Keratinocyte (primary cell): ENCODE measurements around the gene AP5M1. TPM values are rescaled to one million over a fixed set of nuclear protein-coding genes. Genes with fewer than 3 reads are reported as not detected.

Experiments used
- DNase-seq: peaks from one replicate; pipeline ENCODE4 v3.0.0-alpha.2; 2011; ENCODE audit warnings: low read depth, missing footprints, low spot score
- FAIRE-seq: peaks from 2 replicates; lab custom pipeline; 2011; peaks lifted over from hg19 to GRCh38; lab: Jason Lieb, UNC
- H2AFZ ChIP-seq: 2 replicates; pipeline ENCODE4 v1.6.0; 2012; ENCODE audit warnings: low read length, control low read depth, inconsistent platforms; ENCODE audit not compliant: control insufficient read depth
- H3K27ac ChIP-seq: 2 replicates; pipeline ENCODE4 v1.5.1; 2011; ENCODE audit warnings: low read length; ENCODE audit not compliant: control insufficient read depth, insufficient read depth
- H3K27me3 ChIP-seq: 3 replicates; pipeline ENCODE4 v1.6.0; 2011; ENCODE audit warnings: low read length; ENCODE audit not compliant: control insufficient read depth, insufficient read depth; ENCODE audit errors: extremely low read depth
- H3K36me3 ChIP-seq, 2 experiments: 2 replicates in 1 of 2; 3 replicates in 1 of 2; pipeline ENCODE4 v1.5.1; 2011; ENCODE audit warnings: low read length in 2 of 2, mild to moderate bottlenecking in 1 of 2; ENCODE audit not compliant: control insufficient read depth in 2 of 2, insufficient read depth in 2 of 2; ENCODE audit errors: extremely low read depth in 1 of 2
- H3K4me1 ChIP-seq: 3 replicates; pipeline ENCODE4 v1.5.1; 2011; ENCODE audit warnings: low read length; ENCODE audit not compliant: control insufficient read depth, insufficient read depth; ENCODE audit errors: extremely low read depth
- H3K4me2 ChIP-seq: 3 replicates; pipeline ENCODE4 v1.6.0; 2011; ENCODE audit warnings: low read depth, low read length; ENCODE audit not compliant: control insufficient read depth, insufficient read depth; ENCODE audit errors: extremely low read depth
- H3K4me3 ChIP-seq, 3 experiments: fragments of 200-600 bp in 1 of 3; sonication (generic) in 1 of 3; 2 replicates in 2 of 3; 3 replicates in 1 of 3; pipeline ENCODE4 v1.5.1; 2011 to 2016; ENCODE audit warnings: low read length in 3 of 3, mild to moderate bottlenecking in 3 of 3, control low read depth in 2 of 3, inconsistent platforms in 1 of 3, low read depth in 1 of 3, mixed read lengths in 1 of 3, mixed run types in 1 of 3, moderate library complexity in 1 of 3; ENCODE audit not compliant: control insufficient read depth in 2 of 3, insufficient read depth in 2 of 3; ENCODE audit errors: extremely low read depth in 1 of 3
- H3K79me2 ChIP-seq: 2 replicates; pipeline ENCODE4 v1.6.0; 2012; ENCODE audit warnings: low read length; ENCODE audit not compliant: control insufficient read depth, insufficient read depth
- H3K9ac ChIP-seq: 3 replicates; pipeline ENCODE4 v1.6.0; 2011; ENCODE audit warnings: low read length; ENCODE audit not compliant: control insufficient read depth, insufficient read depth; ENCODE audit errors: extremely low read depth
- H3K9me1 ChIP-seq: 3 replicates; pipeline ENCODE4 v1.6.0; 2011; ENCODE audit warnings: low read length; ENCODE audit not compliant: control insufficient read depth, insufficient read depth; ENCODE audit errors: extremely low read depth
- H3K9me3 ChIP-seq: 2 replicates; pipeline ENCODE4 v1.5.1; 2012; ENCODE audit warnings: low read depth, low read length; ENCODE audit not compliant: control insufficient read depth
- H4K20me1 ChIP-seq: 3 replicates; pipeline ENCODE4 v1.6.0; 2011; ENCODE audit warnings: low read length; ENCODE audit not compliant: control insufficient read depth, insufficient read depth; ENCODE audit errors: extremely low read depth
- CTCF ChIP-seq, 3 experiments: IDR thresholded peaks in 1 of 3; conservative IDR thresholded peaks in 1 of 3; optimal IDR thresholded peaks in 1 of 3; 2 replicates in 2 of 3; 3 replicates in 1 of 3; pipeline versions ENCODE3 to v1.5.1; 2011; ENCODE audit warnings: low read length in 3 of 3, mild to moderate bottlenecking in 3 of 3, moderate library complexity in 2 of 3, control low read depth in 1 of 3, inconsistent platforms in 1 of 3; ENCODE audit not compliant: insufficient read depth in 2 of 3; ENCODE audit errors: extremely low read depth in 1 of 3
- EZH2 ChIP-seq: IDR thresholded peaks from one replicate; pipeline ENCODE4 v1.6.1; 2012; ENCODE audit warnings: inconsistent platforms, mild to moderate bottlenecking, low read length, moderate library complexity
- dilution Hi-C: fragments of 300-500 bp; cut with MboI; formaldehyde crosslinking; loops from one replicate; pipeline ENCODE4 v1.7.0; 2020; ENCODE audit warnings: low sequenced_read_pairs; ENCODE audit not compliant: extremely low pct_ligation_motif_present
- polyA plus RNA-seq, 5 experiments: library from polyadenylated mRNA; depleted of rRNA in 3 of 5; stranded (reverse) in 3 of 5; stranded (forward) in 1 of 5; unstranded in 1 of 5; fragments of >200 nt; gene quantifications; 1 replicate in 1 of 5; 2 replicates in 3 of 5; 3 replicates in 1 of 5; pipeline versions ENCODE4 v1.2.1 to v1.2.3, GENCODE V29; 2011 to 2012; ENCODE audit warnings: missing spikeins in 2 of 5, low read depth in 1 of 5, low replicate concordance in 1 of 5

The AP5M1 gene
- polyA plus RNA-seq, 1 donor (not counting 4 experiments of a cell fraction or from before 2014, with no cell fraction given), result 35.8 TPM

DNA sequence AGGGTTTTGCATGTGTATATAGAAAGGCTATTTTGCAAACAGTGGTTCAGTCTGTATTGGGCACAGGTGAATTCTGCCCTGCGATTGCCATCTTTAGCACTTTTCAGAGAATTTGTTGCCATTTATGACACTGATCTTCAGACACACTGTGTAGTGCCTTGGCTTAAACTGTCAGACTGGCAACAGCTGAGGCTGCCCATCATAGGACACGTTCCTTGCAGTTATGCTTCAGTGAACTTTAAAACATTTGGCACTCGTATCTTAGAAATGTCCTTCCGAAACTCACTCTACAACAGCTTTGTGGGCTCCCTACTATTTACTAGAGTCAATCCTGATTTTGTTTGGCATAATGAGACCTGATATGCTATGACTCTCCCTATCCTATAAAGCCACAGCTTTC, 29.1 kb downstream of the AP5M1 start:
- FAIRE-seq (no peak), DNase-seq (no peak)
- Histone ChIP-seq H3K9me1 (no peaks in the 10 kb centered on the region), H3K27ac (no peak overlapping the region), H3K36me3 (no peaks in the 10 kb centered on the region), H3K4me1 (no peaks in the 10 kb centered on the region), H4K20me1 (no peaks in the 10 kb centered on the region), H2AFZ (no peak overlapping the region), H3K79me2 (no peaks in the 10 kb centered on the region), H3K4me3 (no peak overlapping the region), H3K27me3 (no peaks in the 10 kb centered on the region), H3K9ac (no peak overlapping the region), H3K4me2 (no peak overlapping the region), H3K9me3 (no peaks in the 10 kb centered on the region)
- dilution Hi-C loops, result no loop called here
- no peak for TF ChIP-seq EZH2

GRCh38 chr14:57299511-57299910, 30.7 kb downstream of the AP5M1 start:
- Histone ChIP-seq H3K36me3 (no peaks in the 10 kb centered on the region), H3K9ac (no peak overlapping the region), H3K9me3 (no peaks in the 10 kb centered on the region), H4K20me1 (no peaks in the 10 kb centered on the region), H3K27ac (no peak overlapping the region), H3K4me1 (no peaks in the 10 kb centered on the region), H3K4me2 (no peak overlapping the region), H3K9me1 (no peaks in the 10 kb centered on the region), H2AFZ (no peak overlapping the region), H3K4me3 (no peak overlapping the region), H3K79me2 (no peaks in the 10 kb centered on the region), H3K27me3 (no peaks in the 10 kb centered on the region)
- no peak for FAIRE-seq
- DNase-seq, result no peak
- dilution Hi-C loops, result no loop called here
- TF ChIP-seq EZH2 (no peak), CTCF (optimal IDR thresholded peaks at IDR 0.05 in 1 of 3, IDR thresholded peaks at IDR 0.05 in 1 of 3, conservative IDR thresholded peaks at IDR 0.05 in 1 of 3; ENCODE audit: extremely low read depth in 1 of 3, insufficient read depth in 2 of 3, low read length in 3 of 3) (no peak)

DNA sequence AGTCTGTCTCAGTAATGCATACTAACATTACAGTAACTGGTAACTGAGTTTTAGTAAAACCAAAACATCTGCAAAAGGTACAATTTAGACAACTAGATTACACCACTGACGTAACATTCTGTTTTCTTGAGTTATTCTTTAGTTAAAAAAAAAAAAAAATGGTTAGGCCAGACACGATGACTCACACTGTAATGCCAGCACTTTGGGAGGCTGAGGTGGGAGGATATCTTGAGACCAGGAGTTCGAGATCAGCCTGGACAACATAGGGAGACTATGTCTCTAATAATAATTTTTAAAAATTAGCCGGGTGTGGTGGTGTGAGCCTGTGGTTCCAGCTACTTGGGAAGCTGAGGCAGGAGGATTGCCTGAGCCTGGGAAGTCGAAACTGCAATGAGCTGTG, 34.1 kb downstream of the AP5M1 start:
- no peaks in the 10 kb centered on the region for H3K27me3 ChIP-seq
- no peak overlapping the region for H2AFZ ChIP-seq
- no peak overlapping the region for H3K4me2 ChIP-seq
- H3K27ac ChIP-seq, result no peak overlapping the region
- no peaks in the 10 kb centered on the region for H3K79me2 ChIP-seq
- FAIRE-seq (no peak), DNase-seq (no peak)
- H3K9me3 ChIP-seq, result no peaks in the 10 kb centered on the region
- H3K4me3 ChIP-seq, result no peak overlapping the region
- H3K4me1 ChIP-seq, result no peaks in the 10 kb centered on the region
- dilution Hi-C loops, result no loop called here
- H3K9me1 ChIP-seq, result no peaks in the 10 kb centered on the region
- no peaks in the 10 kb centered on the region for H4K20me1 ChIP-seq
- no peaks in the 10 kb centered on the region for H3K36me3 ChIP-seq
- TF ChIP-seq CTCF (optimal IDR thresholded peaks at IDR 0.05 in 1 of 3, IDR thresholded peaks at IDR 0.05 in 1 of 3, conservative IDR thresholded peaks at IDR 0.05 in 1 of 3; ENCODE audit: extremely low read depth in 1 of 3, insufficient read depth in 2 of 3, low read length in 3 of 3), result no peak
- TF ChIP-seq EZH2, result no peak
- H3K9ac ChIP-seq, result no peak overlapping the region
